Measurements from ENCODE around the gene CD14. TPM values are rescaled to one million over a fixed set of nuclear protein-coding genes. Genes with fewer than 3 reads are reported as not detected.

The CD14 gene
- total RNA-seq, 1 experiment from 2014 or later = 0.42 TPM

- no peak for TF ChIP-seq MAX (IDR thresholded peaks at IDR 0.05)
These were observed 39.6 kb upstream of the CD14 start (continued) for GRCh38 chr5:140672455-140673186.

GRCh38 chr5:140671472-140672125 lies 38.6 kb upstream of the CD14 start:
- CTCF ChIA-PET = no interaction called here
- POLR2A ChIA-PET = interaction anchor here (1.2 kb wide), 1 partner anchor 19 kb away, joined by 3 read pairs; no protein-coding TSS in a partner anchor
- peaks cover 30 to 44% of the 10 kb centered on the region in 2 experiments for H3K36me3 ChIP-seq (ENCODE audit: control insufficient read depth in 1 of 2, insufficient read depth in 2 of 2, low read length in 2 of 2)
- H3K4me3 ChIP-seq (replicated peaks in 1 of 2; ENCODE audit: low read depth in 1 of 2, low read length in 2 of 2) = no peak overlapping the region
- H3K27me3 ChIP-seq (ENCODE audit: insufficient read depth, low read length) = no peaks in the 10 kb centered on the region
- no TSS peak for BruUV-seq (replicated peaks)
- no peak overlapping the region for H3K4me2 ChIP-seq (ENCODE audit: low read length)
- H3K27ac ChIP-seq (ENCODE audit: low read depth, low read length) = no peak overlapping the region
- no peaks in the 10 kb centered on the region for H3K4me1 ChIP-seq (ENCODE audit: control insufficient read depth in 1 of 2, insufficient read depth in 2 of 2, low read length in 2 of 2)
- no peak overlapping the region for H2AFZ ChIP-seq (ENCODE audit: low read depth, low read length, poor library complexity, severe bottlenecking)
- H3K9me2 ChIP-seq (ENCODE audit: insufficient read depth) = no peaks in the 10 kb centered on the region
- ATAC-seq (peak; percentile 19; the same call in 1 of the 2 replicates), DNase-seq (ENCODE audit: low read depth, low spot score) (no peak)
- intact Hi-C loops (cut with micrococcal nuclease) = no loop called here
- H4K20me1 ChIP-seq (ENCODE audit: insufficient read depth) = no peaks in the 10 kb centered on the region
- RAD21 ChIA-PET (ENCODE audit: low non-redundant PET in 1 of 2, low total read pairs in 2 of 2, uncharacterized antibody in 2 of 2, unreplicated experiment in 2 of 2) = no interaction called here
- no peak overlapping the region for H3K9ac ChIP-seq (ENCODE audit: low read length)
- H3K79me2 ChIP-seq (ENCODE audit: insufficient read depth, low read length) = peaks cover 28% of the 10 kb centered on the region
- no peaks in the 10 kb centered on the region for H3K9me3 ChIP-seq (ENCODE audit: control insufficient read depth in 1 of 2, insufficient read depth in 1 of 2, low read depth in 1 of 2, low read length in 2 of 2)
- no peak for TF ChIP-seq MAX (IDR thresholded peaks at IDR 0.05)
- TF ChIP-seq, protein P1, sequence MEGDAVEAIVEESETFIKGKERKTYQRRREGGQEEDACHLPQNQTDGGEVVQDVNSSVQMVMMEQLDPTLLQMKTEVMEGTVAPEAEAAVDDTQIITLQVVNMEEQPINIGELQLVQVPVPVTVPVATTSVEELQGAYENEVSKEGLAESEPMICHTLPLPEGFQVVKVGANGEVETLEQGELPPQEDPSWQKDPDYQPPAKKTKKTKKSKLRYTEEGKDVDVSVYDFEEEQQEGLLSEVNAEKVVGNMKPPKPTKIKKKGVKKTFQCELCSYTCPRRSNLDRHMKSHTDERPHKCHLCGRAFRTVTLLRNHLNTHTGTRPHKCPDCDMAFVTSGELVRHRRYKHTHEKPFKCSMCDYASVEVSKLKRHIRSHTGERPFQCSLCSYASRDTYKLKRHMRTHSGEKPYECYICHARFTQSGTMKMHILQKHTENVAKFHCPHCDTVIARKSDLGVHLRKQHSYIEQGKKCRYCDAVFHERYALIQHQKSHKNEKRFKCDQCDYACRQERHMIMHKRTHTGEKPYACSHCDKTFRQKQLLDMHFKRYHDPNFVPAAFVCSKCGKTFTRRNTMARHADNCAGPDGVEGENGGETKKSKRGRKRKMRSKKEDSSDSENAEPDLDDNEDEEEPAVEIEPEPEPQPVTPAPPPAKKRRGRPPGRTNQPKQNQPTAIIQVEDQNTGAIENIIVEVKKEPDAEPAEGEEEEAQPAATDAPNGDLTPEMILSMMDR (IDR thresholded peaks at IDR 0.05 in 2 of 3, conservative IDR thresholded peaks at IDR 0.05 in 1 of 3; ENCODE audit: borderline replicate concordance in 1 of 3, insufficient read depth in 1 of 3, low read depth in 2 of 3, low read length in 2 of 3) = no peak
- no peak for TF ChIP-seq POLR2A (IDR thresholded peaks at IDR 0.05; ENCODE audit: borderline replicate concordance, extremely low read depth, insufficient read depth, insufficient read length)
- no peak for TF ChIP-seq POLR2AphosphoS5 (IDR thresholded peaks at IDR 0.05; ENCODE audit: low read depth, low read length)
- no peak for TF ChIP-seq JUND (IDR thresholded peaks at IDR 0.05)
- no peak for TF ChIP-seq SRF (IDR thresholded peaks at IDR 0.05; ENCODE audit: low read depth)
- TF ChIP-seq TCF7L2 (IDR thresholded peaks at IDR 0.05; ENCODE audit: borderline replicate concordance, extremely low read depth, insufficient read depth, insufficient read length) = no peak
- TF ChIP-seq, protein P2, sequence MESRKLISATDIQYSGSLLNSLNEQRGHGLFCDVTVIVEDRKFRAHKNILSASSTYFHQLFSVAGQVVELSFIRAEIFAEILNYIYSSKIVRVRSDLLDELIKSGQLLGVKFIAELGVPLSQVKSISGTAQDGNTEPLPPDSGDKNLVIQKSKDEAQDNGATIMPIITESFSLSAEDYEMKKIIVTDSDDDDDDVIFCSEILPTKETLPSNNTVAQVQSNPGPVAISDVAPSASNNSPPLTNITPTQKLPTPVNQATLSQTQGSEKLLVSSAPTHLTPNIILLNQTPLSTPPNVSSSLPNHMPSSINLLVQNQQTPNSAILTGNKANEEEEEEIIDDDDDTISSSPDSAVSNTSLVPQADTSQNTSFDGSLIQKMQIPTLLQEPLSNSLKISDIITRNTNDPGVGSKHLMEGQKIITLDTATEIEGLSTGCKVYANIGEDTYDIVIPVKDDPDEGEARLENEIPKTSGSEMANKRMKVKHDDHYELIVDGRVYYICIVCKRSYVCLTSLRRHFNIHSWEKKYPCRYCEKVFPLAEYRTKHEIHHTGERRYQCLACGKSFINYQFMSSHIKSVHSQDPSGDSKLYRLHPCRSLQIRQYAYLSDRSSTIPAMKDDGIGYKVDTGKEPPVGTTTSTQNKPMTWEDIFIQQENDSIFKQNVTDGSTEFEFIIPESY (IDR thresholded peaks at IDR 0.05; ENCODE audit: extremely low read depth, insufficient replicate concordance, low read length) = no peak
- no peak for TF ChIP-seq CEBPB (IDR thresholded peaks at IDR 0.05; ENCODE audit: low read depth)
- no peak for TF ChIP-seq RAD21 (IDR thresholded peaks at IDR 0.05; ENCODE audit: low read depth)
- TF ChIP-seq EGR1 (IDR thresholded peaks at IDR 0.05; ENCODE audit: low read depth) = no peak
- TF ChIP-seq REST (IDR thresholded peaks at IDR 0.05; ENCODE audit: low read depth) = no peak
- TF ChIP-seq, protein P3, sequence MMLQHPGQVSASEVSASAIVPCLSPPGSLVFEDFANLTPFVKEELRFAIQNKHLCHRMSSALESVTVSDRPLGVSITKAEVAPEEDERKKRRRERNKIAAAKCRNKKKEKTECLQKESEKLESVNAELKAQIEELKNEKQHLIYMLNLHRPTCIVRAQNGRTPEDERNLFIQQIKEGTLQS (IDR thresholded peaks at IDR 0.05) = no peak
- TF ChIP-seq EZH2phosphoT487 (IDR thresholded peaks at IDR 0.05; ENCODE audit: borderline replicate concordance) = no peak
